ENCODE measurements around the gene SNRNP200. TPM values are rescaled to one million over a fixed set of nuclear protein-coding genes. Genes with fewer than 3 reads are reported as not detected.

SNRNP200 gene
- total RNA-seq, 2 donors from 2014 or later: 117 to 148 TPM

- intact Hi-C loops (cut with DNase I): no loop called here
- no peak overlapping the region for H3K4me3 ChIP-seq
- H3K27me3 ChIP-seq (replicated peaks; ENCODE audit: insufficient read depth): no peaks in the 10 kb centered on the region
- TF ChIP-seq POLR2AphosphoS5 (IDR thresholded peaks at IDR 0.05) (no peak), POLR2A (IDR thresholded peaks at IDR 0.05) (no peak), CTCF (IDR thresholded peaks at IDR 0.05) (no peak)
- no peaks in the 10 kb centered on the region for H3K9me3 ChIP-seq
- no peak overlapping the region for H3K27ac ChIP-seq
- DNase-seq (ENCODE audit: low spot score): no peak
- no peaks in the 10 kb centered on the region for H3K36me3 ChIP-seq
- 78% methylated on average over 3 of the region's 3 CpGs for WGBS
- H3K4me1 ChIP-seq (replicated peaks): peaks cover 3% of the 10 kb centered on the region
Measured at GRCh38 chr2:96336873-96337272, 31.5 kb upstream of the SNRNP200 start.

- WGBS: 14% methylated on average over 15 of the region's 15 CpGs
- no peak for TF ChIP-seq CTCF (IDR thresholded peaks at IDR 0.05)
- TF ChIP-seq POLR2AphosphoS5 (IDR thresholded peaks at IDR 0.05): no peak
- TF ChIP-seq POLR2A (IDR thresholded peaks at IDR 0.05): no peak
- Histone ChIP-seq H3K4me3 (peak overlapping the region; percentile 51), H3K27ac (peak overlapping the region; percentile 80 to 86), H3K4me1 (replicated peaks) (peaks cover 3% of the 10 kb centered on the region), H3K36me3 (no peaks in the 10 kb centered on the region), H3K9me3 (no peaks in the 10 kb centered on the region), H3K27me3 (replicated peaks; ENCODE audit: insufficient read depth) (no peaks in the 10 kb centered on the region)
- no peak for DNase-seq (ENCODE audit: low spot score)
- intact Hi-C loops (cut with DNase I): no loop called here
Measured at GRCh38 chr2:96336104-96336775, 30.9 kb upstream of the SNRNP200 start.

- TF ChIP-seq CTCF (IDR thresholded peaks at IDR 0.05) (no peak), POLR2A (IDR thresholded peaks at IDR 0.05) (no peak), POLR2AphosphoS5 (IDR thresholded peaks at IDR 0.05) (no peak)
- Histone ChIP-seq H3K9me3 (no peaks in the 10 kb centered on the region), H3K27ac (no peak overlapping the region), H3K4me3 (no peak overlapping the region), H3K4me1 (replicated peaks) (peaks cover 3% of the 10 kb centered on the region), H3K36me3 (no peaks in the 10 kb centered on the region), H3K27me3 (replicated peaks; ENCODE audit: insufficient read depth) (no peaks in the 10 kb centered on the region)
- intact Hi-C loops (cut with DNase I): no loop called here
- no peak for DNase-seq (ENCODE audit: low spot score)
- WGBS: 84% methylated on average over 3 of the region's 3 CpGs
Measured at GRCh38 chr2:96333708-96334107, 28.4 kb upstream of the SNRNP200 start.

GRCh38 chr2:96330407-96330806 is 25.1 kb upstream of the SNRNP200 start:
- no peak overlapping the region for H3K27ac ChIP-seq
- 33% methylated on average over 1 of the region's 1 CpG for WGBS
- DNase-seq (ENCODE audit: low spot score): peak; percentile 67
- peaks cover 3% of the 10 kb centered on the region for H3K4me1 ChIP-seq (replicated peaks)
- no peaks in the 10 kb centered on the region for H3K27me3 ChIP-seq (replicated peaks; ENCODE audit: insufficient read depth)
- no peaks in the 10 kb centered on the region for H3K36me3 ChIP-seq
- no peaks in the 10 kb centered on the region for H3K9me3 ChIP-seq
- intact Hi-C loops (cut with DNase I): no loop called here
- no peak overlapping the region for H3K4me3 ChIP-seq
- no peak for TF ChIP-seq CTCF (IDR thresholded peaks at IDR 0.05)
- peak; percentile 86 for TF ChIP-seq POLR2AphosphoS5 (IDR thresholded peaks at IDR 0.05)
- no peak for TF ChIP-seq POLR2A (IDR thresholded peaks at IDR 0.05)

- H3K27me3 ChIP-seq (replicated peaks; ENCODE audit: insufficient read depth): no peaks in the 10 kb centered on the region
- TF ChIP-seq POLR2A (IDR thresholded peaks at IDR 0.05) (no peak), CTCF (IDR thresholded peaks at IDR 0.05) (no peak), POLR2AphosphoS5 (IDR thresholded peaks at IDR 0.05) (no peak)
- no peak for DNase-seq (ENCODE audit: low spot score)
- peaks cover 2% of the 10 kb centered on the region for H3K4me1 ChIP-seq (replicated peaks)
- WGBS: 87% methylated on average over 6 of the region's 6 CpGs
- H3K4me3 ChIP-seq: no peak overlapping the region
- no peaks in the 10 kb centered on the region for H3K9me3 ChIP-seq
- intact Hi-C loops (cut with DNase I): no loop called here
- H3K36me3 ChIP-seq: no peaks in the 10 kb centered on the region
- H3K27ac ChIP-seq: no peak overlapping the region
Measured at GRCh38 chr2:96329874-96330273, 24.5 kb upstream of the SNRNP200 start.
